ENCODE results near the gene PPP1CB. TPM values are rescaled to one million over a fixed set of nuclear protein-coding genes. Genes with fewer than 3 reads are reported as not detected.
"Not testable (repeated sequence)": the region's sequence is repeated elsewhere in the genome, so short reads cannot be mapped to it uniquely, and the experiment has no call there.

Gene PPP1CB
- total RNA-seq, 4 donors from 2014 or later, result 99.9 to 151 (median 119) TPM

DNA sequence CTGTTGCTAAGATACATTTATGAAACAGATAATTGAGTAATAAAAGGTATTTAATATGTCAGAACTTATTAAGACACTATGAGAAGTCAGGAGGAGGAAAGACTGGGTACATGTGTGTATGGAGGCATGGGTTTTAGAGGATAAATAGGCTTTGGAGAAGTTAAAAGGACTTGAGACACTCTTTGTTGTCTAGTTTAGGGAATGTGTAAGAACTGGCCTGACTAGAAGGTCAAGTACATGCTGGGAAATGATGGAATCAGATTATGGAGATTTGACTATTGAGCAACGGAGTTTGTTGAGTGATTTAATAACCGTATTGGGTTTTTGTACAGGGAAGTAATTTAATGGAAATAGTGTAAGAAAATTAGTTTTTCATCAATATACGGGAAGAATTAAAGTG lies 30.8 kb downstream of the PPP1CB start:
- DNase-seq (ENCODE audit: low spot score in 2 of 2), result no peak
- TF ChIP-seq, protein P1, sequence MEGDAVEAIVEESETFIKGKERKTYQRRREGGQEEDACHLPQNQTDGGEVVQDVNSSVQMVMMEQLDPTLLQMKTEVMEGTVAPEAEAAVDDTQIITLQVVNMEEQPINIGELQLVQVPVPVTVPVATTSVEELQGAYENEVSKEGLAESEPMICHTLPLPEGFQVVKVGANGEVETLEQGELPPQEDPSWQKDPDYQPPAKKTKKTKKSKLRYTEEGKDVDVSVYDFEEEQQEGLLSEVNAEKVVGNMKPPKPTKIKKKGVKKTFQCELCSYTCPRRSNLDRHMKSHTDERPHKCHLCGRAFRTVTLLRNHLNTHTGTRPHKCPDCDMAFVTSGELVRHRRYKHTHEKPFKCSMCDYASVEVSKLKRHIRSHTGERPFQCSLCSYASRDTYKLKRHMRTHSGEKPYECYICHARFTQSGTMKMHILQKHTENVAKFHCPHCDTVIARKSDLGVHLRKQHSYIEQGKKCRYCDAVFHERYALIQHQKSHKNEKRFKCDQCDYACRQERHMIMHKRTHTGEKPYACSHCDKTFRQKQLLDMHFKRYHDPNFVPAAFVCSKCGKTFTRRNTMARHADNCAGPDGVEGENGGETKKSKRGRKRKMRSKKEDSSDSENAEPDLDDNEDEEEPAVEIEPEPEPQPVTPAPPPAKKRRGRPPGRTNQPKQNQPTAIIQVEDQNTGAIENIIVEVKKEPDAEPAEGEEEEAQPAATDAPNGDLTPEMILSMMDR (IDR thresholded peaks at IDR 0.05), result no peak
- TF ChIP-seq POLR2A (IDR thresholded peaks at IDR 0.05), result no peak
- no peak overlapping the region for H3K4me3 ChIP-seq (ENCODE audit: low read depth, poor library complexity, severe bottlenecking)
- intact Hi-C loops (cut with DNase I; ENCODE audit: low total_unique reads), result no loop called here
- WGBS, 2 donors, result 80 to 89% methylated on average over 3 of the region's 3 CpGs

DNA sequence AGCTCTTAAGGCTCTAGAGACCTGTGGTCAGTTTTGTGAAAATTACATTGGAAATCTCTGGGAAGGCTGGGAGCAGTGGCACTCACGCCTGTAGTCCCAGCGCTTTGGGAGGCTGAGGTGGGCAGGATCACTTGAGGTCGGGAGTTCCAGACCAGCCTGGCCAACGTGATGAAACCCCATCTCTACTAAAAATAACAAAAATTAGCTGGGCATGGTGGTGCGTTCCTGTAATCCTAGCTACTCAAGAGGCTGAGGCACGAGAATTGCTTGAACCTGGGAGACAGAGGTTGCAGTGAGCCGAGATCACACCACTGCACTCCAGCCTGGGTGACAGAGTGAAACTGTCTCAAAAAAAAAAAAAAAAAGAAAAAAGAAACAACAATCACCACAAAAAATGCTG lies 32.9 kb downstream of the PPP1CB start:
- DNase-seq (ENCODE audit: low spot score in 2 of 2); H3K4me3 ChIP-seq (ENCODE audit: low read depth, poor library complexity, severe bottlenecking); intact Hi-C loops (cut with DNase I; ENCODE audit: low total_unique reads): not testable (repeated sequence)
- 88 to 94% methylated on average over 7 of the region's 7 CpGs for WGBS, 2 donors

DNA sequence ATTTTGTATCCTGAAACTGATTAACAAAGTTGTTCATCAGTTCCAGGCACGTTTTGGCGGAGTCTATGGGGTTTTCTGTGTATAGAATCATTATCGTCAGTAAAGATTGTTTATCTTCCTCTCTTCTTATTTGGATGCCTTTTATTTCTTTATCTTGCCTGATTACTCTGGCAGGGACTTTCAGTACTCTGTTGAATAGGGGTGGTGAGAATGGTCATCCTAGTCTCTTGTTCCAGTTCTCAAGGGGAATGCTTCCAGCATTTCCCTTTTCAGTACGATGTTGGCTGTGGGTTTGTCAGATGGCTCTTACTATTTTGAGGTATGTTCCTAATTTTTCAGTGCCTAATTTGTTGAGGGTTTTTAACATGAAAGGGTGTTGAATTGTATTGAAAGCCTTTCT lies 45.0 kb downstream of the PPP1CB start:
- intact Hi-C loops (cut with DNase I; ENCODE audit: low total_unique reads), result no loop called here
- WGBS, 2 donors, result 77 to 82% methylated on average over 4 of the region's 4 CpGs

DNA sequence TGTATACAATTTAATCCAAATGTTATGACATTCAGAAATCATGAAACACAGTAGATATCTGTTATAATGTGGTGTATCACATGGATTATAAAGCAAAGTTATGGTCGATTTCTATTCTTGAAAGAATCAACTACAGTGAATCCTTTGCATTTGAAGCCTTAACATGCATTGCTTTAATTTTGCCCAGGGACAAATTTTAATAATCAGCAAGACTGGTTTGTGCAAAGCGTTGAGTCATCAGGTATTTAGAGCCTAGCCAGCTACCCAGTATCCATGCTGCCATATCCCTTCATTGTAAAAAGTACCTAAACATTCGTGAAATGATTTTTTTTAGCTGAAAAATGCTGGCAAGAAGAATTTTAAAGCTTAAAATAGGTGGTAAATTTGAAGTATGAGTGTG lies 50.1 kb downstream of the PPP1CB start:
- H3K4me3 ChIP-seq (ENCODE audit: low read depth, poor library complexity, severe bottlenecking), result no peak overlapping the region
- DNase-seq (ENCODE audit: low spot score in 2 of 2), result no peak
- intact Hi-C loops (cut with DNase I; ENCODE audit: low total_unique reads), result no loop called here
- WGBS, 2 donors, result 49 to 56% methylated on average over 3 of the region's 3 CpGs
- TF ChIP-seq, protein P1 (IDR thresholded peaks at IDR 0.05), result no peak
- no peak for TF ChIP-seq POLR2A (IDR thresholded peaks at IDR 0.05)

More for the DNA sequence above, 45.0 kb downstream of the PPP1CB start:
- no peak for DNase-seq (ENCODE audit: low spot score in 2 of 2)
- no peak overlapping the region for H3K4me3 ChIP-seq (ENCODE audit: low read depth, poor library complexity, severe bottlenecking)
- no peak for TF ChIP-seq POLR2A (IDR thresholded peaks at IDR 0.05)
- TF ChIP-seq, protein P1 (IDR thresholded peaks at IDR 0.05), result no peak

DNA sequence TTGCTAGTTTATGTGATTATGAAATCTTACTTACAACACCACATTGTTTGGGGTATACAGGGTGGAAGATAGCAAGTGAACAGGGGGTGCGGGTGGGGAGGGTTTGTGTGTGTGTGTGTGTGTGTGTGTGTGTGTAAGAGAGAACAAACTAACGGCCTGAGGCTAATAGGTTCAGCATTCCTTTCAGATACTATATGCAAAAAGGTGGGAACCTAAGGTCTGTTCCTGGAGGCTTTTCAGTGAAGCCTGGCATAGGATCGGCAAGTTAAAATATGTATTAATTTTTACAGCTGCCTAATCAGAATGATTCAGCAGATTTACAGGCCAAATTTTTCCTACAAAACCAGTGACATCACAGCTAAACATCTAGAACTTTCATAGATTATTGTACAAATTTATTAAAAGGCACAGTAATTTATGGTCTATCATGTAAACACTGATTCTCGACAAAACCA lies 51.4 kb downstream of the PPP1CB start:
- no peak for DNase-seq (ENCODE audit: low spot score in 2 of 2)
- 47 to 54% methylated on average over 4 of the region's 4 CpGs for WGBS, 2 donors
- TF ChIP-seq, protein P1 (IDR thresholded peaks at IDR 0.05), result no peak
- TF ChIP-seq POLR2A (IDR thresholded peaks at IDR 0.05), result no peak
- intact Hi-C loops (cut with DNase I; ENCODE audit: low total_unique reads), result no loop called here
- H3K4me3 ChIP-seq (ENCODE audit: low read depth, poor library complexity, severe bottlenecking), result no peak overlapping the region

DNA sequence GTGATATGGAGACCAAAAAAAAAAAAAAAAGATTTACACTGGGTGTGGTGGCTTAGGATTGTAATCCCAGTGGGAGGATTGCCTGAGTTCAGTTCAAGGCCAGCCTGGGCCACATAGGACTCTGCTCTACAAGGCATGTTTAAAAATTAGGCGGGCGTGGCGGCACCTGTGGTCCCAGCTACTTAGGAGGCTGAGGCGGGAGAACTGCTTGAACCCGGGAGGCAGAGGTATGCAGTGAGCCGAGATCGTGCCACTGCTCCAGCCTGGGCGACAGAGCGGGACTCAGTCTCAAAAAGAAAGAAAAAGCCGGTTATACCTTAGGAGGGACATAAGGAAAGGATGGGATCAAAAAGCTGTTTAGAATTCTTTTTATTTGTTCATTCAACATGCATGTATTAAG lies 58.3 kb downstream of the PPP1CB start:
- intact Hi-C loops (cut with DNase I; ENCODE audit: low total_unique reads), result no loop called here
- no peak overlapping the region for H3K4me3 ChIP-seq (ENCODE audit: low read depth, poor library complexity, severe bottlenecking)
- WGBS, 2 donors, result 75 to 76% methylated on average over 10 of the region's 10 CpGs
- DNase-seq (ENCODE audit: low spot score in 2 of 2), result no peak
- TF ChIP-seq, protein P1 (IDR thresholded peaks at IDR 0.05), result no peak
- no peak for TF ChIP-seq POLR2A (IDR thresholded peaks at IDR 0.05)
